Esophagus muscularis mucosa (tissue), 4 donors: Measurements from ENCODE around the gene FAM222A. TPM values are rescaled to one million over a fixed set of nuclear protein-coding genes. Genes with fewer than 3 reads are reported as not detected.

Source experiments
- DNase-seq: peaks from one replicate; pipeline ENCODE4 v3.0.0-alpha.2; 2017; ENCODE audit errors: extremely low spot score
- H3K27ac ChIP-seq, 4 donors: fragments of 200-600 bp; sonication (generic); replicated peaks in 1 of 4; 1 replicate in 3 of 4; 2 replicates in 1 of 4; pipeline ENCODE4 v1.5.1; 2016 to 2019; ENCODE audit warnings: mild to moderate bottlenecking in 1 of 4
- H3K27me3 ChIP-seq, 4 donors: fragments of 200-600 bp; sonication (generic); one replicate each; pipeline versions ENCODE4 v1.5.1 to v1.6.0; 2016 to 2019
- H3K36me3 ChIP-seq, 4 donors: fragments of 200-600 bp; sonication (generic); one replicate each; pipeline ENCODE4 v1.5.1; 2016 to 2019
- H3K4me1 ChIP-seq, 4 donors: fragments of 200-600 bp; sonication (generic); one replicate each; pipeline ENCODE4 v1.5.1; 2016 to 2019
- H3K4me3 ChIP-seq, 4 donors: fragments of 200-600 bp; sonication (generic); 1 replicate in 2 of 4; 2 replicates in 2 of 4; pipeline ENCODE4 v1.5.1; 2016 to 2019; ENCODE audit warnings: mild to moderate bottlenecking in 4 of 4, moderate library complexity in 1 of 4
- H3K9me3 ChIP-seq, 4 donors: fragments of 200-600 bp; sonication (generic); 1 replicate in 3 of 4; 2 replicates in 1 of 4; pipeline ENCODE4 v1.5.1; 2016 to 2019
- EP300 ChIP-seq: sonication (generic); formaldehyde crosslinking; IDR thresholded peaks from one replicate; pipeline ENCODE4 v1.6.1; 2017; ENCODE audit warnings: antibody characterized with exemption
- POLR2A ChIP-seq: fragments of 450-650 bp; IDR thresholded peaks from one replicate; pipeline ENCODE4 v1.6.1; 2017; ENCODE audit warnings: antibody characterized with exemption, moderate library complexity, mild to moderate bottlenecking, low read depth
- POLR2AphosphoS5 ChIP-seq, 2 donors: sonication (generic); formaldehyde crosslinking; IDR thresholded peaks; one replicate each; pipeline ENCODE4 v1.6.1; 2017; ENCODE audit warnings: antibody characterized with exemption in 2 of 2
- WGBS: methylation state at CpG from one replicate; pipeline ENCODE4 v1.1.5; 2018; 5-methylcytosine and 5-hydroxymethylcytosine counted together
- intact Hi-C: fragments of 100-400 bp; cut with DNase I; formaldehyde crosslinking; loops from one replicate; pipeline ENCODE4 v1.15.1; 2023
- total RNA-seq, 4 donors: library from RNA; depleted of rRNA; stranded (reverse); fragments of >200 nt; gene quantifications; one replicate each; pipeline versions ENCODE4 v1.1.0 to v1.2.1, GENCODE V29; 2016
- TF ChIP-seq, protein P1 (sequence below), 3 experiments: fragments of 200-600 bp in 2 of 3; fragments of 450-650 bp in 1 of 3; sonication (generic) in 2 of 3; IDR thresholded peaks; one replicate each; pipeline ENCODE4 v1.5.1; 2017 to 2019; ENCODE audit warnings: antibody characterized with exemption in 3 of 3, mild to moderate bottlenecking in 2 of 3, moderate library complexity in 1 of 3

Gene FAM222A
- total RNA-seq, 4 donors from 2014 or later = 0.42 to 3.8 (median 3.2) TPM

- Histone ChIP-seq H3K4me1 (no peaks in the 10 kb centered on the region), H3K27me3 (peaks cover 0 to 59% (median 1%) of the 10 kb centered on the region in 4 donors), H3K36me3 (no peaks in the 10 kb centered on the region), H3K9me3 (no peaks in the 10 kb centered on the region), H3K27ac (no peak overlapping the region), H3K4me3 (no peak overlapping the region)
- WGBS = 91% methylated on average over 2 of the region's 2 CpGs
- DNase-seq = no peak
- no peak for TF ChIP-seq POLR2AphosphoS5 (IDR thresholded peaks at IDR 0.05)
- no peak for TF ChIP-seq POLR2A
- TF ChIP-seq EP300 = no peak
- TF ChIP-seq, protein P1, sequence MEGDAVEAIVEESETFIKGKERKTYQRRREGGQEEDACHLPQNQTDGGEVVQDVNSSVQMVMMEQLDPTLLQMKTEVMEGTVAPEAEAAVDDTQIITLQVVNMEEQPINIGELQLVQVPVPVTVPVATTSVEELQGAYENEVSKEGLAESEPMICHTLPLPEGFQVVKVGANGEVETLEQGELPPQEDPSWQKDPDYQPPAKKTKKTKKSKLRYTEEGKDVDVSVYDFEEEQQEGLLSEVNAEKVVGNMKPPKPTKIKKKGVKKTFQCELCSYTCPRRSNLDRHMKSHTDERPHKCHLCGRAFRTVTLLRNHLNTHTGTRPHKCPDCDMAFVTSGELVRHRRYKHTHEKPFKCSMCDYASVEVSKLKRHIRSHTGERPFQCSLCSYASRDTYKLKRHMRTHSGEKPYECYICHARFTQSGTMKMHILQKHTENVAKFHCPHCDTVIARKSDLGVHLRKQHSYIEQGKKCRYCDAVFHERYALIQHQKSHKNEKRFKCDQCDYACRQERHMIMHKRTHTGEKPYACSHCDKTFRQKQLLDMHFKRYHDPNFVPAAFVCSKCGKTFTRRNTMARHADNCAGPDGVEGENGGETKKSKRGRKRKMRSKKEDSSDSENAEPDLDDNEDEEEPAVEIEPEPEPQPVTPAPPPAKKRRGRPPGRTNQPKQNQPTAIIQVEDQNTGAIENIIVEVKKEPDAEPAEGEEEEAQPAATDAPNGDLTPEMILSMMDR (IDR thresholded peaks at IDR 0.05) = no peak
- intact Hi-C loops = no loop called here
Observed at GRCh38 chr12:109706398-109706746, 7.3 kb upstream of the FAM222A start.

GRCh38 chr12:109706747-109707469 lies 6.7 kb upstream of the FAM222A start:
- Histone ChIP-seq H3K36me3 (no peaks in the 10 kb centered on the region), H3K27ac (no peak overlapping the region), H3K4me3 (no peak overlapping the region), H3K27me3 (peaks cover 0 to 64% (median 7%) of the 10 kb centered on the region in 4 donors), H3K4me1 (peaks cover 0 to 2% (median under 1%) of the 10 kb centered on the region in 4 donors), H3K9me3 (no peaks in the 10 kb centered on the region)
- DNase-seq = no peak
- TF ChIP-seq POLR2A (no peak), EP300 (no peak), POLR2AphosphoS5 (IDR thresholded peaks at IDR 0.05) (no peak)
- TF ChIP-seq, protein P1 (IDR thresholded peaks at IDR 0.05) = no peak
- intact Hi-C loops = no loop called here
- WGBS = 63% methylated on average over 9 of the region's 10 CpGs

DNA sequence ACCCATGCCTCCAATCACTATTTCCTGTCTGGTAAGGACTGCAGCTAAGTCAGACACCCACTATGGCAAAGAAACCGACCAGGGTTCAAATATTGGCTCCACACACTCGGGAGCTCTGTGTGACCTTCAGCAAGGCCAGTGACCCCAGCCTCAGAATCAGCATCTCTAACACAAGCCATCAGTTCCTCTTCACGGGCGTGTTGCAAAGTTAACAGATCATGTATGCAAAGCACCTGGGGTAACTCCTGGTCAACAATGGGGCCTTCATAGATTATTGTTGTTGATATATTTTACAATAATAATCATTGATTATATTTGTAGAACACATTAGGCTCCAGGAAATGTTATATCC lies 6.2 kb upstream of the FAM222A start:
- peaks cover 0 to 7% (median 6%) of the 10 kb centered on the region in 4 donors for H3K4me1 ChIP-seq
- 90% methylated on average over 4 of the region's 4 CpGs for WGBS
- intact Hi-C loops = no loop called here

DNA sequence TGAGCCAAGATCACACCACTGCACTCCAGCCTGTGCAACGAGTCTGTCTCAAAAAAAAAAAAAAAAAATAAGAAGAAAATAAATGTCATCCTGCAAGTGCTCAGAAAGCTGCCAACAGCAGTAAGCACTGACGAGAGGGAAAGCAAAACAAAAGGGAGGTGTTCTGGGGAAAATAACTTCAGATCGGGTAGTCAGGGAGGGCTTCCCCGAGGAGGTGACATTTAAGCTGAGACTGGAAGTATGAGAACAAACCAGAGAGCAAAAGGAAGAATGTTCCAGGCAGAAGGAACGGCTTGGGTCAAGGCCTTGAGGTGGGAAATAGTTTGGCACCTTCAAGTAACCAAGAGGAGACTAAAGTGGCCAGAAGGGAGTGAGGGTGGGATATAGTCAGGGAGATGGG lies 4.7 kb upstream of the FAM222A start:
- WGBS = 72% methylated on average over 5 of the region's 5 CpGs
- intact Hi-C loops = no loop called here
- TF ChIP-seq POLR2AphosphoS5 (IDR thresholded peaks at IDR 0.05) = no peak
- TF ChIP-seq POLR2A = no peak
- TF ChIP-seq, protein P1 (IDR thresholded peaks at IDR 0.05) = no peak
- no peak for TF ChIP-seq EP300

More for the DNA sequence above, 6.2 kb upstream of the FAM222A start:
- Histone ChIP-seq H3K9me3 (no peaks in the 10 kb centered on the region), H3K36me3 (no peaks in the 10 kb centered on the region), H3K4me3 (no peak overlapping the region), H3K27ac (no peak overlapping the region), H3K27me3 (peaks cover 0 to 69% (median 10%) of the 10 kb centered on the region in 4 donors)
- no peak for DNase-seq
- TF ChIP-seq POLR2AphosphoS5 (IDR thresholded peaks at IDR 0.05) (no peak), EP300 (no peak), POLR2A (no peak)
- TF ChIP-seq, protein P1 (IDR thresholded peaks at IDR 0.05) = no peak

More for the DNA sequence above, 4.7 kb upstream of the FAM222A start:
- Histone ChIP-seq H3K4me3 (no peak overlapping the region), H3K4me1 (peaks cover 6 to 16% (median 11%) of the 10 kb centered on the region in 4 donors), H3K27me3 (peaks cover 0 to 74% (median 10%) of the 10 kb centered on the region in 4 donors), H3K36me3 (no peaks in the 10 kb centered on the region), H3K27ac (no peak overlapping the region), H3K9me3 (no peaks in the 10 kb centered on the region)
- DNase-seq = no peak
